Caco-2 (cell line): ENCODE results near the gene ATP8A2. TPM values are rescaled to one million over a fixed set of nuclear protein-coding genes. Genes with fewer than 3 reads are reported as not detected.

Experiments used
- BruUV-seq: library from RNA; stranded (reverse); fragments of 400-500 nt; replicated peaks from 2 replicates; lab custom pipeline; 2021; lab: Mats Ljungman, UMichigan
- CTCF ChIA-PET: fragments of 300-600 bp; sonication (Branson Sonifier 250); formaldehyde crosslinking; loops from one replicate; lab custom pipeline; 2022; ENCODE audit warnings: antibody characterized with exemption; lab: Charles Lee
- POLR2A ChIA-PET: fragments of 300-600 bp; sonication (Branson Sonifier 250); formaldehyde crosslinking; loops from one replicate; lab custom pipeline; 2022; ENCODE audit warnings: antibody characterized with exemption; lab: Charles Lee
- DNase-seq, 2 experiments: peaks; one replicate each; pipeline versions ENCODE4 v3.0.0 to v3.0.0-alpha.2; 2020 to 2022
- H3K27me3 ChIP-seq: replicated peaks from 2 replicates; pipeline ENCODE4 v1.6.0; 2011; ENCODE audit warnings: low read length; ENCODE audit not compliant: control insufficient read depth, insufficient read depth
- H3K36me3 ChIP-seq: 2 replicates; pipeline ENCODE4 v1.5.1; 2011; ENCODE audit warnings: low read length; ENCODE audit not compliant: control insufficient read depth, insufficient read depth
- H3K4me1 ChIP-seq: fragments of 250-450 bp; sonication (Bioruptor Pico); 2 replicates; pipeline ENCODE4 v1.5.1; 2020; ENCODE audit warnings: mild to moderate bottlenecking
- H3K4me3 ChIP-seq: 2 replicates; pipeline ENCODE4 v1.5.1; 2011; ENCODE audit warnings: low read depth, mild to moderate bottlenecking, control low read depth, low read length
- H3K9me3 ChIP-seq: fragments of 250-450 bp; sonication (Bioruptor Pico); 2 replicates; pipeline ENCODE4 v1.5.1; 2020; ENCODE audit warnings: mild to moderate bottlenecking, moderate library complexity
- H3K27ac Mint-ChIP-seq: one replicate; pipeline ENCODE4 v1.8.0; 2022; ENCODE audit warnings: mixed read lengths; ENCODE audit not compliant: unreplicated experiment
- H3K27me3 Mint-ChIP-seq: one replicate; pipeline ENCODE4 v1.8.0; 2022; ENCODE audit warnings: mixed read lengths; ENCODE audit not compliant: insufficient read depth, unreplicated experiment
- H3K36me3 Mint-ChIP-seq: one replicate; pipeline ENCODE4 v1.8.0; 2022; ENCODE audit warnings: mild to moderate bottlenecking, mixed read lengths; ENCODE audit not compliant: insufficient read depth, unreplicated experiment
- H3K4me1 Mint-ChIP-seq: one replicate; pipeline ENCODE4 v1.8.0; 2022; ENCODE audit warnings: low read depth, mixed read lengths; ENCODE audit not compliant: unreplicated experiment
- H3K4me3 Mint-ChIP-seq: one replicate; pipeline ENCODE4 v1.8.0; 2022; ENCODE audit warnings: mild to moderate bottlenecking, moderate library complexity, mixed read lengths; ENCODE audit not compliant: unreplicated experiment
- H3K9me3 Mint-ChIP-seq: one replicate; pipeline ENCODE4 v1.8.0; 2022; ENCODE audit warnings: mixed read lengths; ENCODE audit not compliant: unreplicated experiment
- CTCF ChIP-seq, 2 experiments: fragments of 200-600 bp in 1 of 2; IDR thresholded peaks; 1 replicate in 1 of 2; 2 replicates in 1 of 2; pipeline versions ENCODE4 v1.5.1 to v1.8.0; 2011 to 2022; ENCODE audit warnings: antibody characterized with exemption in 1 of 2, control low read depth in 1 of 2, inconsistent platforms in 1 of 2, low read depth in 1 of 2, low read length in 1 of 2, mild to moderate bottlenecking in 1 of 2, moderate library complexity in 1 of 2; ENCODE audit not compliant: insufficient read depth in 1 of 2, severe bottlenecking in 1 of 2, unreplicated experiment in 1 of 2
- intact Hi-C: fragments of 100-400 bp; cut with micrococcal nuclease; formaldehyde crosslinking; loops from one replicate; pipeline ENCODE4 v1.10.0; 2022; ENCODE audit not compliant: unreplicated experiment
- total RNA-seq: library from RNA; stranded (reverse); gene quantifications from 2 replicates; pipeline ENCODE4 v1.2.3, GENCODE V29; 2022

Gene ATP8A2
- total RNA-seq, 1 experiment from 2014 or later: 0.05 TPM

- no peak for TF ChIP-seq CTCF (IDR thresholded peaks at IDR 0.05; ENCODE audit: insufficient read depth in 1 of 2, low read depth in 1 of 2, low read length in 1 of 2, severe bottlenecking in 1 of 2, unreplicated experiment in 1 of 2)
- H3K36me3 Mint-ChIP-seq: no peaks in the 10 kb centered on the region
- BruUV-seq: no TSS peak
- Histone ChIP-seq H3K9me3 (peaks cover 6% of the 10 kb centered on the region), H3K27me3 (no peaks in the 10 kb centered on the region), H3K4me3 (no peak overlapping the region), H3K4me1 (no peaks in the 10 kb centered on the region), H3K36me3 (no peaks in the 10 kb centered on the region)
- peaks cover 8% of the 10 kb centered on the region for H3K4me1 Mint-ChIP-seq
- intact Hi-C loops: no loop called here
- POLR2A ChIA-PET: no interaction called here
- no peak overlapping the region for H3K4me3 Mint-ChIP-seq
- H3K27me3 Mint-ChIP-seq: no peaks in the 10 kb centered on the region
- H3K27ac Mint-ChIP-seq: no peak overlapping the region
- DNase-seq: no peak
- peaks cover 42% of the 10 kb centered on the region for H3K9me3 Mint-ChIP-seq
- CTCF ChIA-PET: no interaction called here
These were observed 528.2 kb downstream of the ATP8A2 start for GRCh38 chr13:25899952-25900351.

GRCh38 chr13:25901460-25902376, 529.9 kb downstream of the ATP8A2 start:
- Histone ChIP-seq H3K27me3 (no peaks in the 10 kb centered on the region), H3K4me1 (no peaks in the 10 kb centered on the region), H3K36me3 (no peaks in the 10 kb centered on the region), H3K9me3 (peaks cover 6% of the 10 kb centered on the region), H3K4me3 (no peak overlapping the region)
- Mint-ChIP-seq H3K9me3 (peaks cover 32% of the 10 kb centered on the region), H3K36me3 (no peaks in the 10 kb centered on the region), H3K27ac (no peak overlapping the region), H3K4me1 (peaks cover 8% of the 10 kb centered on the region), H3K4me3 (no peak overlapping the region), H3K27me3 (no peaks in the 10 kb centered on the region)
- BruUV-seq: no TSS peak
- ChIA-PET POLR2A (no interaction called here), CTCF (no interaction called here)
- TF ChIP-seq CTCF (IDR thresholded peaks at IDR 0.05; ENCODE audit: insufficient read depth in 1 of 2, low read depth in 1 of 2, low read length in 1 of 2, severe bottlenecking in 1 of 2, unreplicated experiment in 1 of 2): no peak
- intact Hi-C loops: no loop called here
- DNase-seq: peak in 1 of 2 experiments; percentile 7

GRCh38 chr13:25902455-25902854, 530.7 kb downstream of the ATP8A2 start:
- no TSS peak for BruUV-seq
- no peaks in the 10 kb centered on the region for H3K36me3 Mint-ChIP-seq
- no peaks in the 10 kb centered on the region for H3K27me3 ChIP-seq
- no peak for DNase-seq
- peaks cover 6% of the 10 kb centered on the region for H3K9me3 ChIP-seq
- intact Hi-C loops: no loop called here
- no peaks in the 10 kb centered on the region for H3K4me1 ChIP-seq
- no peak for TF ChIP-seq CTCF (IDR thresholded peaks at IDR 0.05; ENCODE audit: insufficient read depth in 1 of 2, low read depth in 1 of 2, low read length in 1 of 2, severe bottlenecking in 1 of 2, unreplicated experiment in 1 of 2)
- H3K36me3 ChIP-seq: no peaks in the 10 kb centered on the region
- H3K27ac Mint-ChIP-seq: no peak overlapping the region
- POLR2A ChIA-PET: no interaction called here
- H3K4me3 ChIP-seq: no peak overlapping the region
- peaks cover 29% of the 10 kb centered on the region for H3K9me3 Mint-ChIP-seq
- CTCF ChIA-PET: no interaction called here
- H3K4me3 Mint-ChIP-seq: no peak overlapping the region
- H3K4me1 Mint-ChIP-seq: peaks cover 8% of the 10 kb centered on the region
- H3K27me3 Mint-ChIP-seq: no peaks in the 10 kb centered on the region
